Measurements from ENCODE around the gene PDGFD.

DNA sequence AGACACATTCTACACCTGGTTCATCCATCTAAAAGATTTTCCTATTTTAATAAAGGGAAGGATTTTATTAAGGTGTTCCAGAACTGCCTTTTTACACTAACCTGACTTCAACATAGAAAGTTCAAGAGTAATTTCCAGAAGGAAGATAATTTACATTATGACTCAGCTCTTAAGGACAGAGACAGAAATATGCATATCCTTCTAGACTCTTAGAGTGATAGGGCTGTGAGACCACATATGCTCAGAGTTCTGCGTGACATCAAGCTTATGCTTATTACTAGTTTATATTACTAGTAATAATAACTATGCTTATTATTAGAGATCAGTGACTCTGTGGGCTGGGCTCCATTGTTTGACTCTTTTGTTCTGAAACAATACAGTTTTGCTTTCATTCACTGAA, 4.6 kb downstream of the PDGFD start:
- TF ChIP-seq, protein P1, sequence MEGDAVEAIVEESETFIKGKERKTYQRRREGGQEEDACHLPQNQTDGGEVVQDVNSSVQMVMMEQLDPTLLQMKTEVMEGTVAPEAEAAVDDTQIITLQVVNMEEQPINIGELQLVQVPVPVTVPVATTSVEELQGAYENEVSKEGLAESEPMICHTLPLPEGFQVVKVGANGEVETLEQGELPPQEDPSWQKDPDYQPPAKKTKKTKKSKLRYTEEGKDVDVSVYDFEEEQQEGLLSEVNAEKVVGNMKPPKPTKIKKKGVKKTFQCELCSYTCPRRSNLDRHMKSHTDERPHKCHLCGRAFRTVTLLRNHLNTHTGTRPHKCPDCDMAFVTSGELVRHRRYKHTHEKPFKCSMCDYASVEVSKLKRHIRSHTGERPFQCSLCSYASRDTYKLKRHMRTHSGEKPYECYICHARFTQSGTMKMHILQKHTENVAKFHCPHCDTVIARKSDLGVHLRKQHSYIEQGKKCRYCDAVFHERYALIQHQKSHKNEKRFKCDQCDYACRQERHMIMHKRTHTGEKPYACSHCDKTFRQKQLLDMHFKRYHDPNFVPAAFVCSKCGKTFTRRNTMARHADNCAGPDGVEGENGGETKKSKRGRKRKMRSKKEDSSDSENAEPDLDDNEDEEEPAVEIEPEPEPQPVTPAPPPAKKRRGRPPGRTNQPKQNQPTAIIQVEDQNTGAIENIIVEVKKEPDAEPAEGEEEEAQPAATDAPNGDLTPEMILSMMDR (conservative IDR thresholded peaks at IDR 0.05 in 1 of 2, IDR thresholded peaks at IDR 0.05 in 1 of 2; ENCODE audit: low read depth in 1 of 2, low read length in 2 of 2) = no peak
- no peak for TF ChIP-seq EZH2 (IDR thresholded peaks at IDR 0.05; ENCODE audit: low read length, missing control alignments)
